H1 (cell line): Measurements from ENCODE around the gene BCHE. TPM values are rescaled to one million over a fixed set of nuclear protein-coding genes. Genes with fewer than 3 reads are reported as not detected.
A peak's percentile ranks its signal among the peaks of the same experiment; 100 is the strongest.

ENCODE experiments used
- CTCF ChIA-PET: fragments of 300-600 bp; sonication (Branson Sonifier 250); formaldehyde crosslinking; loops from one replicate; lab custom pipeline; 2021; ENCODE audit not compliant: partially characterized antibody; lab: Charles Lee
- POLR2A ChIA-PET: fragments of 300-600 bp; sonication (Branson Sonifier 250); formaldehyde crosslinking; loops from one replicate; lab custom pipeline; 2021; ENCODE audit warnings: inconsistent platforms; ENCODE audit not compliant: partially characterized antibody; lab: Charles Lee
- DNase-seq, 2 experiments: peaks; one replicate each; pipeline versions ENCODE4 v3.0.0 to v3.0.0-alpha.2; 2010 to 2022; ENCODE audit warnings: low spot score in 2 of 2, low read depth in 1 of 2, mixed read lengths in 1 of 2
- FAIRE-seq: peaks from 2 replicates; lab custom pipeline; 2011; peaks lifted over from hg19 to GRCh38; lab: Jason Lieb, UNC
- H2AFZ ChIP-seq: 2 replicates; pipeline ENCODE4 v1.8.1; 2012; ENCODE audit warnings: low read length, inconsistent platforms
- H2AK5ac ChIP-seq: 2 replicates; pipeline ENCODE4 v1.6.1; 2013; ENCODE audit warnings: low read depth, low read length
- H2BK120ac ChIP-seq: replicated peaks from 2 replicates; pipeline ENCODE3; 2013; ENCODE audit warnings: low read depth, low read length, inconsistent platforms
- H2BK12ac ChIP-seq: 2 replicates; pipeline ENCODE4 v1.6.1; 2013; ENCODE audit warnings: low read depth, low read length
- H2BK15ac ChIP-seq: 2 replicates; pipeline ENCODE4 v1.6.1; 2013; ENCODE audit warnings: low read length
- H2BK20ac ChIP-seq: 2 replicates; pipeline ENCODE4 v1.6.1; 2013; ENCODE audit warnings: low read length
- H2BK5ac ChIP-seq: 2 replicates; pipeline ENCODE4 v1.6.1; 2013; ENCODE audit warnings: low read depth, low read length
- H3K14ac ChIP-seq: 2 replicates; pipeline ENCODE4 v1.6.1; 2013; ENCODE audit warnings: inconsistent platforms; ENCODE audit not compliant: insufficient read length
- H3K18ac ChIP-seq: 2 replicates; pipeline ENCODE4 v1.6.1; 2013; ENCODE audit warnings: low read length; ENCODE audit errors: extremely low read depth
- H3K23ac ChIP-seq: 2 replicates; pipeline ENCODE4 v1.6.1; 2013; ENCODE audit warnings: inconsistent platforms; ENCODE audit not compliant: insufficient read length
- H3K23me2 ChIP-seq: 2 replicates; pipeline ENCODE4 v1.6.1; 2013; ENCODE audit warnings: low read depth, low read length
- H3K27ac ChIP-seq: 2 replicates; pipeline ENCODE4 v1.6.1; 2011; ENCODE audit warnings: low read depth, low read length, inconsistent platforms
- H3K27me3 ChIP-seq, 4 experiments: replicated peaks in 1 of 4; 1 replicate in 1 of 4; 2 replicates in 3 of 4; pipeline versions ENCODE4 v1.6.1 to v1.8.1; 2011 to 2013; ENCODE audit warnings: low read length in 3 of 4, mild to moderate bottlenecking in 3 of 4, inconsistent platforms in 2 of 4, mixed read lengths in 2 of 4, moderate library complexity in 1 of 4; ENCODE audit not compliant: control insufficient read depth in 3 of 4, insufficient read depth in 3 of 4; ENCODE audit errors: extremely low read depth in 1 of 4
- H3K36me3 ChIP-seq, 4 experiments: 2 replicates each; pipeline versions ENCODE4 v1.6.1 to v1.8.1; 2011 to 2013; ENCODE audit warnings: mild to moderate bottlenecking in 4 of 4, low read length in 3 of 4, moderate library complexity in 2 of 4, control low read depth in 1 of 4, inconsistent platforms in 1 of 4; ENCODE audit not compliant: insufficient read depth in 4 of 4, control insufficient read depth in 2 of 4
- H3K4ac ChIP-seq: replicated peaks from 2 replicates; pipeline ENCODE3; 2013; ENCODE audit warnings: low read length, low read depth, mixed read lengths, inconsistent platforms; ENCODE audit not compliant: insufficient read length
- H3K4me1 ChIP-seq, 4 experiments: replicated peaks in 1 of 4; 1 replicate in 1 of 4; 2 replicates in 3 of 4; pipeline versions ENCODE4 v1.6.1 to v1.8.1; 2011 to 2013; ENCODE audit warnings: low read length in 3 of 4, inconsistent platforms in 2 of 4, mixed read lengths in 1 of 4; ENCODE audit not compliant: insufficient read depth in 4 of 4, control insufficient read depth in 3 of 4
- H3K4me2 ChIP-seq, 2 experiments: 2 replicates each; pipeline versions ENCODE4 v1.6.1 to v1.8.1; 2011 to 2013; ENCODE audit warnings: low read depth in 2 of 2, low read length in 2 of 2, control low read depth in 1 of 2, inconsistent platforms in 1 of 2, mild to moderate bottlenecking in 1 of 2; ENCODE audit not compliant: insufficient read depth in 1 of 2
- H3K4me3 ChIP-seq, 4 experiments: fragments of 200-600, 300-600 bp in 1 of 4; sonication (generic), shearing (Covaris generic), sonication (Bioruptor Twin) in 1 of 4; 2 replicates each; pipeline versions ENCODE4 v1.5.1 to v1.8.1; 2011 to 2016; ENCODE audit warnings: low read length in 4 of 4, low read depth in 3 of 4, control low read depth in 2 of 4, inconsistent platforms in 2 of 4, mild to moderate bottlenecking in 2 of 4, mixed read lengths in 1 of 4, moderate library complexity in 1 of 4; ENCODE audit not compliant: insufficient read depth in 2 of 4; ENCODE audit errors: extremely low read depth in 1 of 4
- H3K56ac ChIP-seq: replicated peaks from 2 replicates; pipeline ENCODE3; 2013; ENCODE audit warnings: low read depth, mild to moderate bottlenecking, mixed read lengths, low read length, inconsistent platforms; ENCODE audit not compliant: insufficient read length
- H3K79me1 ChIP-seq: 2 replicates; pipeline ENCODE4 v1.6.1; 2013; ENCODE audit warnings: low read depth, low read length, control low read depth
- H3K79me2 ChIP-seq, 2 experiments: 2 replicates each; pipeline versions ENCODE4 v1.6.1 to v1.8.1; 2012 to 2013; ENCODE audit warnings: low read length in 2 of 2, mild to moderate bottlenecking in 2 of 2, inconsistent platforms in 1 of 2; ENCODE audit not compliant: insufficient read depth in 2 of 2, control insufficient read depth in 1 of 2
- H3K9ac ChIP-seq, 4 experiments: replicated peaks in 1 of 4; 1 replicate in 1 of 4; 2 replicates in 3 of 4; pipeline versions ENCODE4 v1.6.1 to v1.8.1; 2011 to 2013; ENCODE audit warnings: low read depth in 3 of 4, low read length in 3 of 4, control low read depth in 2 of 4, mild to moderate bottlenecking in 2 of 4, moderate library complexity in 2 of 4, inconsistent platforms in 1 of 4; ENCODE audit errors: extremely low read depth in 1 of 4
- H3K9me3 ChIP-seq, 2 experiments: 2 replicates each; pipeline versions ENCODE4 v1.6.1 to v1.8.1; 2012 to 2013; ENCODE audit warnings: mild to moderate bottlenecking in 2 of 2, moderate library complexity in 2 of 2, control low read depth in 1 of 2, inconsistent platforms in 1 of 2, low read depth in 1 of 2, low read length in 1 of 2, mixed read lengths in 1 of 2; ENCODE audit not compliant: insufficient read depth in 2 of 2
- H4K20me1 ChIP-seq, 2 experiments: replicated peaks in 1 of 2; 2 replicates each; pipeline versions ENCODE3 to v1.8.1; 2011 to 2013; ENCODE audit warnings: inconsistent platforms in 2 of 2, low read length in 2 of 2, mild to moderate bottlenecking in 1 of 2; ENCODE audit not compliant: insufficient read depth in 2 of 2, control insufficient read depth in 1 of 2
- H4K5ac ChIP-seq: 2 replicates; pipeline ENCODE4 v1.6.1; 2013; ENCODE audit warnings: low read length, low read depth, mixed read lengths, inconsistent platforms; ENCODE audit not compliant: insufficient read length
- H4K8ac ChIP-seq: 2 replicates; pipeline ENCODE4 v1.8.0; 2013; ENCODE audit warnings: mild to moderate bottlenecking, moderate library complexity, low read length, inconsistent platforms; ENCODE audit not compliant: insufficient read depth; ENCODE audit errors: extremely low read depth
- H4K91ac ChIP-seq: replicated peaks from 2 replicates; pipeline ENCODE3; 2013; ENCODE audit warnings: low read length, mixed read lengths, inconsistent platforms; ENCODE audit not compliant: insufficient read length
- CTCF ChIP-seq, 3 experiments: IDR thresholded peaks; 1 replicate in 2 of 3; 2 replicates in 1 of 3; pipeline versions ENCODE4 v1.5.1 to v1.6.1; 2011; ENCODE audit warnings: low read length in 3 of 3, mild to moderate bottlenecking in 3 of 3, inconsistent platforms in 2 of 3, low read depth in 1 of 3, moderate library complexity in 1 of 3; ENCODE audit not compliant: insufficient read depth in 1 of 3; ENCODE audit errors: control extremely low read depth in 1 of 3
- POLR2AphosphoS5 ChIP-seq: IDR thresholded peaks from 2 replicates; pipeline ENCODE4 v1.6.1; 2011; ENCODE audit warnings: low read depth, low read length
- SIX5 ChIP-seq: IDR thresholded peaks from 2 replicates; pipeline ENCODE4 v1.6.1; 2011; ENCODE audit warnings: mild to moderate bottlenecking, low read depth, low read length
- WGBS, 2 experiments: shearing (Covaris generic) in 1 of 2; methylation state at CpG; one replicate each; pipeline versions ENCODE4 v1.1.6 to v1.1.7; 2013 to 2015; ENCODE audit warnings: low lambda C conversion rate in 2 of 2, mixed read lengths in 2 of 2, inconsistent platforms in 1 of 2, low coverage in 1 of 2, missing lambda C conversion rate in 1 of 2; ENCODE audit not compliant: insufficient replicate concordance in 2 of 2, insufficient coverage in 1 of 2, insufficient read length in 1 of 2; ENCODE audit errors: extremely low coverage in 1 of 2, missing lambda C conversion rate in 1 of 2; 5-methylcytosine and 5-hydroxymethylcytosine counted together
- polyA plus RNA-seq, 7 experiments: library from polyadenylated mRNA; depleted of rRNA in 3 of 7; stranded (reverse) in 5 of 7; unstranded in 2 of 7; fragments of >200 nt in 5 of 7; fragments of 200-250 nt in 2 of 7; gene quantifications; 1 replicate in 5 of 7; 2 replicates in 1 of 7; 4 replicates in 1 of 7; pipeline versions ENCODE4 v1.2.1 to v1.2.3, GENCODE V29; 2011 to 2013; ENCODE audit warnings: missing spikeins in 2 of 7, mixed read lengths in 2 of 7
- total RNA-seq: library from RNA; stranded (reverse); fragmentation: NEBNext Ultra II Directional; extraction: Animal tissue kit (Norgen Biotek cat#: 25700); gene quantifications from 2 replicates; pipeline ENCODE4 v1.2.1, GENCODE V29; 2021

BCHE gene
- total and polyA plus RNA-seq, 2 of the 8 experiments (the other 6 are each of a cell fraction or from before 2014, with no cell fraction given) = 0.56 to 1.9 TPM

- H2BK15ac ChIP-seq = no peak overlapping the region
- H3K14ac ChIP-seq = no peak overlapping the region
- TF ChIP-seq CTCF (IDR thresholded peaks at IDR 0.05; ENCODE audit: control extremely low read depth in 1 of 3, insufficient read depth in 1 of 3, low read depth in 1 of 3, low read length in 3 of 3) (peak in 2 of 3 experiments; percentile 22 to 50; a peak in 3 of 4 replicates), SIX5 (no peak), POLR2AphosphoS5 (no peak)
- H3K27me3 ChIP-seq = no peaks in the 10 kb centered on the region
- H4K8ac ChIP-seq = peak overlapping the region; percentile 51
- H2BK20ac ChIP-seq = no peak overlapping the region
- ChIA-PET CTCF (interaction anchor here (1.0 to 2.6 kb wide), 6 partner anchors 9 to 22 kb away, joined by 3 to 15 read pairs (median 5); no protein-coding TSS in a partner anchor), POLR2A (no interaction called here)
- no peak overlapping the region for H3K4me3 ChIP-seq
- H4K20me1 ChIP-seq = no peaks in the 10 kb centered on the region
- no peak overlapping the region for H3K4ac ChIP-seq
- no peak overlapping the region for H3K9ac ChIP-seq
- no peak overlapping the region for H4K91ac ChIP-seq
- no peaks in the 10 kb centered on the region for H3K79me1 ChIP-seq
- no peak overlapping the region for H3K18ac ChIP-seq
- no peaks in the 10 kb centered on the region for H3K36me3 ChIP-seq
- H3K23me2 ChIP-seq = no peaks in the 10 kb centered on the region
- no peak overlapping the region for H3K4me2 ChIP-seq
- H3K56ac ChIP-seq = no peak overlapping the region
- FAIRE-seq (no peak), DNase-seq (no peak)
- 96% methylated on average over 14 of the region's 18 CpGs; no CpG with 5 or more reads in 1 of the 2 experiments for WGBS, 2 experiments
- H3K23ac ChIP-seq = no peak overlapping the region
- H2BK5ac ChIP-seq = no peak overlapping the region
- no peak overlapping the region for H2BK12ac ChIP-seq
- no peaks in the 10 kb centered on the region for H3K79me2 ChIP-seq
- peak overlapping the region; percentile 70; the same call in 1 of the 2 replicates for H2AFZ ChIP-seq
- H4K5ac ChIP-seq = no peak overlapping the region
- no peak overlapping the region for H2BK120ac ChIP-seq
- H3K4me1 ChIP-seq = no peaks in the 10 kb centered on the region
- peaks cover 3 to 5% of the 10 kb centered on the region in 2 experiments; a peak in 1 of 4 replicates for H3K9me3 ChIP-seq
- H3K27ac ChIP-seq = no peak overlapping the region
- H2AK5ac ChIP-seq = no peak overlapping the region
Measured at GRCh38 chr3:165874663-165875489, 37.7 kb upstream of the BCHE start.
